IPS-15b (cell line): Measurements from ENCODE around the gene PCBP1.
"Not testable (repeated sequence)": the region's sequence is repeated elsewhere in the genome, so short reads cannot be mapped to it uniquely, and the experiment has no call there.

Experiments
- H3K27me3 ChIP-seq: one replicate; pipeline ENCODE4 v1.6.1; 2013; ENCODE audit warnings: low read length; ENCODE audit not compliant: control insufficient read depth, insufficient read depth
- H3K36me3 ChIP-seq: one replicate; pipeline ENCODE4 v1.6.1; 2013; ENCODE audit warnings: low read length; ENCODE audit not compliant: control insufficient read depth, insufficient read depth
- H3K4me1 ChIP-seq: one replicate; pipeline ENCODE4 v1.6.1; 2013; ENCODE audit warnings: mild to moderate bottlenecking, low read length; ENCODE audit not compliant: control insufficient read depth, insufficient read depth
- H3K4me3 ChIP-seq: one replicate; pipeline ENCODE4 v1.5.1; 2013; ENCODE audit warnings: low read depth, low read length
- H3K9ac ChIP-seq: one replicate; pipeline ENCODE4 v1.6.1; 2013; ENCODE audit warnings: low read depth, mild to moderate bottlenecking, low read length
- H3K9me3 ChIP-seq: one replicate; pipeline ENCODE4 v1.6.1; 2013; ENCODE audit warnings: mild to moderate bottlenecking, low read length; ENCODE audit not compliant: control insufficient read depth, insufficient read depth

The PCBP1 gene

GRCh38 chr2:70104231-70105111 is 17.2 kb downstream of the PCBP1 start:
- Histone ChIP-seq H3K36me3 (no peaks in the 10 kb centered on the region), H3K4me1 (peaks cover 6% of the 10 kb centered on the region), H3K9me3 (no peaks in the 10 kb centered on the region), H3K9ac (no peak overlapping the region), H3K4me3 (no peak overlapping the region), H3K27me3 (no peaks in the 10 kb centered on the region)

- not testable (repeated sequence) for H3K27me3 ChIP-seq, H3K9ac ChIP-seq, H3K4me1 ChIP-seq, H3K36me3 ChIP-seq, H3K4me3 ChIP-seq, H3K9me3 ChIP-seq
Measured at GRCh38 chr2:70106138-70106537, 18.9 kb downstream of the PCBP1 start.

GRCh38 chr2:70110397-70110796 is 23.1 kb downstream of the PCBP1 start:
- not testable (repeated sequence) for H3K4me1 ChIP-seq, H3K27me3 ChIP-seq, H3K9me3 ChIP-seq, H3K4me3 ChIP-seq, H3K36me3 ChIP-seq, H3K9ac ChIP-seq

- no peak overlapping the region for H3K4me3 ChIP-seq
- peaks cover 10% of the 10 kb centered on the region for H3K4me1 ChIP-seq
Measured at GRCh38 chr2:70111752-70112591, 24.7 kb downstream of the PCBP1 start.

GRCh38 chr2:70113359-70114070 is 26.2 kb downstream of the PCBP1 start:
- Histone ChIP-seq H3K36me3 (no peaks in the 10 kb centered on the region), H3K9me3 (no peaks in the 10 kb centered on the region), H3K9ac (no peak overlapping the region), H3K27me3 (no peaks in the 10 kb centered on the region), H3K4me1 (peaks cover 6% of the 10 kb centered on the region), H3K4me3 (no peak overlapping the region)

More at GRCh38 chr2:70111752-70112591, 24.7 kb downstream of the PCBP1 start:
- Histone ChIP-seq H3K36me3 (no peaks in the 10 kb centered on the region), H3K9ac (no peak overlapping the region), H3K27me3 (no peaks in the 10 kb centered on the region), H3K9me3 (no peaks in the 10 kb centered on the region)

- Histone ChIP-seq H3K4me3 (no peak overlapping the region), H3K9ac (peak overlapping the region; percentile 4), H3K4me1 (peaks cover 6% of the 10 kb centered on the region), H3K9me3 (no peaks in the 10 kb centered on the region), H3K27me3 (no peaks in the 10 kb centered on the region), H3K36me3 (no peaks in the 10 kb centered on the region)
Measured at GRCh38 chr2:70115646-70116442, 28.6 kb downstream of the PCBP1 start.

GRCh38 chr2:70116936-70117552 is 29.8 kb downstream of the PCBP1 start:
- Histone ChIP-seq H3K9ac (no peak overlapping the region), H3K27me3 (no peaks in the 10 kb centered on the region), H3K4me3 (no peak overlapping the region), H3K9me3 (no peaks in the 10 kb centered on the region), H3K4me1 (peaks cover 6% of the 10 kb centered on the region), H3K36me3 (no peaks in the 10 kb centered on the region)

GRCh38 chr2:70118798-70119454 is 31.6 kb downstream of the PCBP1 start:
- Histone ChIP-seq H3K4me3 (no peak overlapping the region), H3K4me1 (peaks cover 15% of the 10 kb centered on the region), H3K27me3 (no peaks in the 10 kb centered on the region), H3K36me3 (no peaks in the 10 kb centered on the region), H3K9me3 (no peaks in the 10 kb centered on the region), H3K9ac (no peak overlapping the region)

GRCh38 chr2:70121627-70122372 is 34.5 kb downstream of the PCBP1 start:
- Histone ChIP-seq H3K4me1 (peaks cover 13% of the 10 kb centered on the region), H3K4me3 (no peak overlapping the region), H3K9ac (no peak overlapping the region), H3K27me3 (no peaks in the 10 kb centered on the region), H3K36me3 (no peaks in the 10 kb centered on the region), H3K9me3 (no peaks in the 10 kb centered on the region)

GRCh38 chr2:70122470-70122869 is 35.2 kb downstream of the PCBP1 start:
- H3K4me1 ChIP-seq: peaks cover 15% of the 10 kb centered on the region
- no peak overlapping the region for H3K4me3 ChIP-seq
- no peaks in the 10 kb centered on the region for H3K36me3 ChIP-seq
- H3K9ac ChIP-seq: no peak overlapping the region
- H3K9me3 ChIP-seq: no peaks in the 10 kb centered on the region
- H3K27me3 ChIP-seq: no peaks in the 10 kb centered on the region
